Parathyroid adenoma (tissue), 2 donors: Measurements from ENCODE around the gene OBSCN.

ENCODE experiments used
- H2AFZ ChIP-seq: fragments of 300-600 bp; sonication (generic); one replicate; pipeline ENCODE4 v1.7.0; 2017; ENCODE audit warnings: antibody characterized with exemption, mild to moderate bottlenecking
- H3K27ac ChIP-seq: fragments of 300-600 bp; sonication (generic); one replicate; pipeline ENCODE4 v1.7.0; 2017
- H3K27me3 ChIP-seq: fragments of 300-600 bp; sonication (generic); one replicate; pipeline ENCODE4 v1.7.0; 2017; ENCODE audit warnings: low read length; ENCODE audit not compliant: control insufficient read depth, insufficient read depth
- H3K36me3 ChIP-seq: fragments of 300-600 bp; sonication (generic); one replicate; pipeline ENCODE4 v1.7.0; 2017; ENCODE audit warnings: low read length; ENCODE audit not compliant: control insufficient read depth, insufficient read depth
- H3K4me1 ChIP-seq: fragments of 300-600 bp; sonication (generic); one replicate; pipeline ENCODE4 v1.7.0; 2017; ENCODE audit warnings: control low read depth
- H3K4me2 ChIP-seq: fragments of 300-600 bp; sonication (generic); one replicate; pipeline ENCODE4 v1.7.0; 2017; ENCODE audit warnings: low read length
- H3K4me3 ChIP-seq: fragments of 300-600 bp; sonication (generic); one replicate; pipeline ENCODE4 v1.7.0; 2017; ENCODE audit warnings: low read depth, low read length
- H3K79me2 ChIP-seq: fragments of 300-600 bp; sonication (generic); one replicate; pipeline ENCODE4 v1.7.0; 2017; ENCODE audit warnings: control low read depth
- H3K9ac ChIP-seq: fragments of 300-600 bp; sonication (generic); one replicate; pipeline ENCODE4 v1.7.0; 2017; ENCODE audit warnings: mild to moderate bottlenecking
- H3K9me3 ChIP-seq: fragments of 300-600 bp; sonication (generic); one replicate; pipeline ENCODE4 v1.7.0; 2017; ENCODE audit warnings: low read length; ENCODE audit not compliant: control insufficient read depth
- CTCF ChIP-seq: fragments of 300-600 bp; sonication (generic); IDR thresholded peaks from one replicate; pipeline ENCODE4 v1.7.0; 2017; ENCODE audit warnings: antibody characterized with exemption, mild to moderate bottlenecking
- donor health status: primary hyperparathyroidism.

Gene OBSCN

DNA sequence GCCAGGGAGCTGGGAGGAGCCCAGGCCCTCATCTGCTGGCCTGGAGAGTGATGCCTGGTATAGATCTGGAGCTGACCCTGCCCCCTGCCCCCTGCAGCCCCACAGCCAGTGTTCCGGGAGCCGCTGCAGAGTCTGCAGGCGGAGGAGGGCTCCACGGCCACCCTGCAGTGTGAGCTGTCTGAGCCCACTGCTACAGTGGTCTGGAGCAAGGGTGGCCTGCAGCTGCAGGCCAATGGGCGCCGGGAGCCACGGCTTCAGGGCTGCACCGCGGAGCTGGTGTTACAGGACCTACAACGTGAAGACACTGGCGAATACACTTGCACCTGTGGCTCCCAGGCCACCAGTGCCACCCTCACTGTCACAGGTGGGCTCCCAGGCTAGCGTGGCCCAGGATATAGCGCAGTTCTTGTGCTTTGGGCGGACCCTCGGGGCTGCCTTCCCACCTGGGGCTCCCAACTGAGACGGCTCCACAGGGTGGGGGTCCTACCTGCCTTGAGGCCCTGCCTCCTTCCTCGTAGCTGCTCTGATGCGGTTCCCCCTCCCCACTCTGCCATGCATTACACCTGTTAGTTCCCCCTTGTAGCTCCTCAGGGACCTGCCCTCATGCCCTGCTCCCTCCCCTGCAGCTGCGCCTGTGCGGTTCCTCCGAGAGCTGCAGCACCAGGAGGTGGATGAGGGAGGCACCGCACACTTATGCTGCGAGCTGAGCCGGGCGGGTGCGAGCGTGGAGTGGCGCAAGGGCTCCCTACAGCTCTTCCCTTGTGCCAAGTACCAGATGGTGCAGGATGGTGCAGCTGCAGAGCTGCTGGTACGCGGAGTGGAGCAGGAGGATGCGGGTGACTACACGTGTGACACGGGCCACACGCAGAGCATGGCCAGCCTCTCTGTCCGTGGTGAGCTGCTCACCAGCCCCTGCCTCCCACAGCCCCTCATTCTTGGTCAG lies 98.7 kb downstream of the OBSCN start:
- no peaks in the 10 kb centered on the region for H3K9me3 ChIP-seq
- H3K4me1 ChIP-seq: no peaks in the 10 kb centered on the region
- no peaks in the 10 kb centered on the region for H3K79me2 ChIP-seq
- no peak overlapping the region for H3K4me2 ChIP-seq
- no peak overlapping the region for H3K27ac ChIP-seq
- H3K27me3 ChIP-seq: no peaks in the 10 kb centered on the region
- no peak overlapping the region for H3K4me3 ChIP-seq
- no peak overlapping the region for H3K9ac ChIP-seq
- no peak overlapping the region for H2AFZ ChIP-seq
- no peak for TF ChIP-seq CTCF
- H3K36me3 ChIP-seq: no peaks in the 10 kb centered on the region

DNA sequence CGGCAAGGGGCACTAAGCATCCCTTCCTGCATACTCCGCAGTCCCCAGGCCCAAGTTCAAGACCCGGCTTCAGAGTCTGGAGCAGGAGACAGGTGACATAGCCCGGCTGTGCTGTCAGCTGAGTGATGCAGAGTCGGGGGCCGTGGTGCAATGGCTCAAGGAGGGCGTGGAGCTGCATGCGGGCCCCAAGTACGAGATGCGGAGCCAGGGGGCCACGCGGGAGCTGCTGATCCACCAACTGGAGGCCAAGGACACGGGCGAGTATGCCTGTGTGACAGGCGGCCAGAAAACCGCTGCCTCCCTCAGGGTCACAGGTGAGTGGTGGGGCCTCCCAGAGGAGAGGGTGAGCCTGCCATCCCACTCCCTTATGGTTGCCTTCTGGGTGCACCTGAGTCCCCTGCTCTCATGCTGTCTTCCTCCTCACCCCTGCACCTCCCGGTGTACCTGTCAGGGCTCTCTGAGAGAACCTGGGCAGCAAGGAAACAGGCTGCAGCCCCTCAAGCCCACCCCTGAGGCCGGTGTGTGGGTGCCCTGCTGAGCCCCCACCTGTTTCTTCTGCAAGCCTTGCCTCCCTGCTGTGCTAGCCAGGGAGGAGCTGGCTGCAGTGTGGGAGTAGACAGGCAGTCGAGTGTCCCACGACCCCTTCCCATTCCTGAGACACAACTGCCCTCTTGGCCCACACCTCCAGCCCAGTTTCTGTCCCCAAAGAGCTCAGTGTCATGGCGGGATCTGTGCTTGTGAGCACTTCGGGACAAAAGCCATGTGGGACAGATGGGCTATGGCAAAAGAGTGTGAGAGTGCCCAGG lies 99.6 kb downstream of the OBSCN start:
- Histone ChIP-seq H2AFZ (no peak overlapping the region), H3K79me2 (no peaks in the 10 kb centered on the region), H3K36me3 (no peaks in the 10 kb centered on the region), H3K4me3 (no peak overlapping the region), H3K4me2 (no peak overlapping the region), H3K4me1 (no peaks in the 10 kb centered on the region), H3K9ac (no peak overlapping the region), H3K27ac (no peak overlapping the region), H3K27me3 (no peaks in the 10 kb centered on the region), H3K9me3 (no peaks in the 10 kb centered on the region)
- no peak for TF ChIP-seq CTCF

DNA sequence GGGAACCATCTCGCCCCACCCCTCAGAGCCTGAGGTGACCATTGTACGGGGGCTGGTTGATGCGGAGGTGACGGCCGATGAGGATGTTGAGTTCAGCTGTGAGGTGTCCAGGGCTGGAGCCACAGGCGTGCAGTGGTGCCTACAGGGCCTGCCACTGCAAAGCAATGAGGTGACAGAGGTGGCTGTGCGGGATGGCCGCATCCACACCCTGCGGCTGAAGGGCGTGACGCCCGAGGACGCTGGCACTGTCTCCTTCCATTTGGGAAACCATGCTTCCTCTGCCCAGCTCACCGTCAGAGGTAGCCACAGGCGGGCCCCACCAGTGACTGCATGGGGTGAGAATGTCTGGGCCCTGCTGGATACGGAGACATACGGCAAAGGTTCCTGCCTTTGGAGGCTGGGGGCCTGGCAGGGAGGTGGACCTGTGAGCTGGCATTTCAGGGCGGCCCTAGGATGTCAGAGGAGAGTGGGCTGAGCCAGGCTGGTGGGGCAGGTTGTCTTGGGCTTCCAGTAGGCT lies 100.3 kb downstream of the OBSCN start:
- no peaks in the 10 kb centered on the region for H3K36me3 ChIP-seq
- no peaks in the 10 kb centered on the region for H3K9me3 ChIP-seq
- no peak overlapping the region for H2AFZ ChIP-seq
- no peak overlapping the region for H3K27ac ChIP-seq
- no peak overlapping the region for H3K4me2 ChIP-seq
- no peaks in the 10 kb centered on the region for H3K27me3 ChIP-seq
- no peak overlapping the region for H3K4me3 ChIP-seq
- no peaks in the 10 kb centered on the region for H3K4me1 ChIP-seq
- H3K79me2 ChIP-seq: no peaks in the 10 kb centered on the region
- H3K9ac ChIP-seq: no peak overlapping the region
- no peak for TF ChIP-seq CTCF

DNA sequence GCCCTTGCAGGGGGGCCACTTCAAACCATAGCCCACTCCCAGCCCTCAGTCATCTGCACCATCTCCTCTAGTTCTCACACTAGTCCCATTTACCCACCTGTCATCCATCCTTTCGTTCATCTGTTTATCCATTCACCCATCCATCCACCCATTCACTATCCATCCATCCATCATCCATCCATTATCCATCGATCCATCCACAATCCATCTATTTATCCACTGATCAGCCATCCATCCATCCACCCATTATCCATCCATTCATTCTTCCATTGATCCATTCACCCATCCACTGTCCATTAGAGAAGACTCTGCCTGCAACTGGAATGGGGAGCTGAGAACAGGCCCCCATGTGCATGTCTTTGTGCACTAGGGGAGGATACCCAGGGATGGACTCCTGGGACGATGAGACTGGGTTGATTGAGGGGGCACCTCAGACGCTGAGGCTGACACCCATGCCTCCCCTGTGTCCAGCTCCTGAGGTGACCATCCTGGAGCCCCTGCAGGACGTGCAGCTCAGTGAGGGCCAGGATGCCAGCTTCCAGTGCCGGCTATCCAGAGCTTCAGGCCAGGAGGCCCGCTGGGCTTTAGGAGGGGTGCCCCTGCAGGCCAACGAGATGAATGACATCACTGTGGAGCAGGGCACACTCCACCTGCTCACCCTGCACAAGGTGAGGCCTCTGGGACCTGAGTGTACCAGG lies 100.9 kb downstream of the OBSCN start:
- Histone ChIP-seq H2AFZ (no peak overlapping the region), H3K36me3 (no peaks in the 10 kb centered on the region), H3K9me3 (no peaks in the 10 kb centered on the region), H3K4me3 (no peak overlapping the region), H3K4me1 (no peaks in the 10 kb centered on the region), H3K9ac (no peak overlapping the region), H3K27me3 (no peaks in the 10 kb centered on the region), H3K27ac (no peak overlapping the region), H3K4me2 (no peak overlapping the region), H3K79me2 (no peaks in the 10 kb centered on the region)
- TF ChIP-seq CTCF: no peak
